Measurements from ENCODE around the gene EEF1G.

The EEF1G gene

DNA sequence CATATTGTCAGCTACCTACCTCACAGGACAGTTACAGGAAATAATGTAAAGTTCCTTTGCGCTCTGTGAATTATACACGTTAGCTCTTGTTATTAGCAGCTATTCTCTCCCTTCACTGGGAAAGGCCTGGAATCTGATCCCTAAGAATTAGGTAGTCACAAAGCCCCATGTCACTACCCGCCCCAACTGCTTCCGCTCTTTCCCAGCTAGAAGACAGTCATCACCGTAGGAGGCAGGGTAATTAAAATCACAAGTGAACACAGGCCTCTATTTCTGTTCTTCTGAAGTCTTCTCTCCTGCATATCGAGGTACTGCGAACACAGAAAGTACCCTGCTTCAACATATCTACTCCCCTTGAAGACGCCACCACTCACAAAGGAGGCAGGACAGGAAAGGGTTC lies 14.5 kb downstream of the EEF1G start:
- DNase-seq (ENCODE audit: low read depth), result no peak
- TF ChIP-seq, protein P1, sequence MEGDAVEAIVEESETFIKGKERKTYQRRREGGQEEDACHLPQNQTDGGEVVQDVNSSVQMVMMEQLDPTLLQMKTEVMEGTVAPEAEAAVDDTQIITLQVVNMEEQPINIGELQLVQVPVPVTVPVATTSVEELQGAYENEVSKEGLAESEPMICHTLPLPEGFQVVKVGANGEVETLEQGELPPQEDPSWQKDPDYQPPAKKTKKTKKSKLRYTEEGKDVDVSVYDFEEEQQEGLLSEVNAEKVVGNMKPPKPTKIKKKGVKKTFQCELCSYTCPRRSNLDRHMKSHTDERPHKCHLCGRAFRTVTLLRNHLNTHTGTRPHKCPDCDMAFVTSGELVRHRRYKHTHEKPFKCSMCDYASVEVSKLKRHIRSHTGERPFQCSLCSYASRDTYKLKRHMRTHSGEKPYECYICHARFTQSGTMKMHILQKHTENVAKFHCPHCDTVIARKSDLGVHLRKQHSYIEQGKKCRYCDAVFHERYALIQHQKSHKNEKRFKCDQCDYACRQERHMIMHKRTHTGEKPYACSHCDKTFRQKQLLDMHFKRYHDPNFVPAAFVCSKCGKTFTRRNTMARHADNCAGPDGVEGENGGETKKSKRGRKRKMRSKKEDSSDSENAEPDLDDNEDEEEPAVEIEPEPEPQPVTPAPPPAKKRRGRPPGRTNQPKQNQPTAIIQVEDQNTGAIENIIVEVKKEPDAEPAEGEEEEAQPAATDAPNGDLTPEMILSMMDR (IDR thresholded peaks at IDR 0.05; ENCODE audit: low read depth, low read length), result no peak
- TF ChIP-seq MYC (IDR thresholded peaks at IDR 0.05; ENCODE audit: low read depth, low read length) (no peak), POLR2A (IDR thresholded peaks at IDR 0.05; ENCODE audit: extremely low read depth, insufficient read length) (no peak)
- TF ChIP-seq, protein P2, sequence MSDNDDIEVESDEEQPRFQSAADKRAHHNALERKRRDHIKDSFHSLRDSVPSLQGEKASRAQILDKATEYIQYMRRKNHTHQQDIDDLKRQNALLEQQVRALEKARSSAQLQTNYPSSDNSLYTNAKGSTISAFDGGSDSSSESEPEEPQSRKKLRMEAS (IDR thresholded peaks at IDR 0.05; ENCODE audit: low read depth, low read length), result no peak
- no peak overlapping the region for H3K4me3 ChIP-seq (ENCODE audit: low read depth, low read length)

GRCh38 chr11:62558669-62559068 lies 15.0 kb downstream of the EEF1G start:
- DNase-seq (ENCODE audit: low read depth), result no peak
- no peak overlapping the region for H3K4me3 ChIP-seq (ENCODE audit: low read depth, low read length)
- TF ChIP-seq MYC (IDR thresholded peaks at IDR 0.05; ENCODE audit: low read depth, low read length), result no peak
- TF ChIP-seq, protein P1 (IDR thresholded peaks at IDR 0.05; ENCODE audit: low read depth, low read length), result no peak
- TF ChIP-seq, protein P2 (IDR thresholded peaks at IDR 0.05; ENCODE audit: low read depth, low read length), result no peak
- peak; percentile 15 for TF ChIP-seq POLR2A (IDR thresholded peaks at IDR 0.05; ENCODE audit: extremely low read depth, insufficient read length)

DNA sequence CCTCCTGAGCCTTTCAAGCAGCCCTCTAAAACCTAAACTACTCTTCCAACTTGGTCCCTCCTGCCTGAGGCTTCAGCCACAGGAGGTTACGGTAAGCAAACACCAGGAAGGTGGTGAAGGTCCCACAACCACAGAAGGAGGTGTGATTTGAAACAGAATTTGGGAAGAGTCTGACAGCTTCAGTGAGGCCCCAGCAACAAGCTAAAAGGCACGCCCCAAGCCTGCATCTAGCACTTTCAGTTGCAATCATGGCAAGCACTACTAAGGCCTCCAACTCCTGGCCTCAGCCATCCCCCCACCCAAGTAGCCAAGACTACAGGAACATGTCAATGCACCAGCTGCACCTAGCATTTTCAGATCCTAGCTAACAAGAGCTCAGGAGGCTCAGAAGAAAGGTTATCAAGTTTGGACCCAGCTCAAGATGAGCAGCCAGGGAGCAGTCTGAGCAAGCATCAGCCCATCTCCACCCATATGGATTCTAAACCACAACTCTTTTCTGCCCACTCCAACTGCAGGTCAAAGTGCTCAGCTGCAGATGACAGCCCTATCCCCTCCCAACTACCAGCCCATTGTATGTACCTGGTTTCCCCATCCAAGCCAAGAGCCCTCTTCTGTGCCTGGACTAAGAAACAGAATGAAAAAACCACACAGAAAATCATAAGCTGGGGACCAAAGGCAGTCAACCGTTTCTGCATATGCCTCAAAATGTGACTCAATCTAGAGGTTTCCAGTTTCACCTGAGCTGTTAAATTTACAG lies 16.6 kb downstream of the EEF1G start:
- peak overlapping the region; percentile 5 for H3K4me3 ChIP-seq (ENCODE audit: low read depth, low read length)
- peak; percentile 86 for DNase-seq (ENCODE audit: low read depth)
- TF ChIP-seq POLR2A (IDR thresholded peaks at IDR 0.05; ENCODE audit: extremely low read depth, insufficient read length), result no peak
- TF ChIP-seq, protein P2 (IDR thresholded peaks at IDR 0.05; ENCODE audit: low read depth, low read length), result no peak
- no peak for TF ChIP-seq MYC (IDR thresholded peaks at IDR 0.05; ENCODE audit: low read depth, low read length)
- TF ChIP-seq, protein P1 (IDR thresholded peaks at IDR 0.05; ENCODE audit: low read depth, low read length), result no peak

DNA sequence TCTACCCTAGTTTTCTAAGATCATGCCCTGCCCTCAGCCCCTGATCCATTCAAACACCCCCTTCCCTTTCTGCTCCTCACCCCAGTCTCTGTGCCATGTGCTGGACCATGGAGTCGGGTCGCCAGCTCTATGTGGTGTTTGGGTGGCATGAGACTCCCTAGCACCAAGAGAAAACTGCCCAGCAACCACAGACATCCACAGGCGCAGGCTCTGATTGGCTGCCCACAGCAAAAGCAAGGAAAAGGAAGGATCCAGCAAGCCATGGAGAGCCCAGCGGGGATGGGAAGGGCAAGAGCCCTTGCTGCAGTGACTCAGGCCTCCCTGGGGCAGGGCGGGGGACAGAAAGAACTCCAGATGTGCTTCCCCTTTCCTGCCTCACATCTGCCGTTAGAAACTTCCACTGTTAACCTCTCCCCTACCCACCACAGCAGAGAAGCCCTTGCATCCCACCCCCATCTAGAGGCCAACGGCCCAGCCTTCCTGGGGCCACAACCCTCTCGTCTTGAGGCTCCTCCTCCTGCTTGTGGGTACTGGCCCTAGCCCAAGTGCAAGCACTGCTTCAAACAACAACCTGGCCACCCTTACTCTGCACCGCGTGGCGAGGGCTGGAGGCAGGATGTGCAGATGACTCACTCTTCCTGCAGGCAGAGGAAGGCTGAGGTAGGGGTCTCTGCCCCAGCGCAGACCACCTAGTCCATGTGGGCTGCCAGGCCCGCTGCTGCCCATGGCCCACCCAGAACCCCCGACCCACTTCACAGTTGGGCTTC lies 17.4 kb downstream of the EEF1G start:
- DNase-seq (ENCODE audit: low read depth), result peak; percentile 100
- TF ChIP-seq MYC (IDR thresholded peaks at IDR 0.05; ENCODE audit: low read depth, low read length) (peak; percentile 99), POLR2A (IDR thresholded peaks at IDR 0.05; ENCODE audit: extremely low read depth, insufficient read length) (peak; percentile 19)
- TF ChIP-seq, protein P1 (IDR thresholded peaks at IDR 0.05; ENCODE audit: low read depth, low read length), result no peak
- TF ChIP-seq, protein P2 (IDR thresholded peaks at IDR 0.05; ENCODE audit: low read depth, low read length), result peak; percentile 97
- H3K4me3 ChIP-seq (ENCODE audit: low read depth, low read length), result peak overlapping the region; percentile 33

DNA sequence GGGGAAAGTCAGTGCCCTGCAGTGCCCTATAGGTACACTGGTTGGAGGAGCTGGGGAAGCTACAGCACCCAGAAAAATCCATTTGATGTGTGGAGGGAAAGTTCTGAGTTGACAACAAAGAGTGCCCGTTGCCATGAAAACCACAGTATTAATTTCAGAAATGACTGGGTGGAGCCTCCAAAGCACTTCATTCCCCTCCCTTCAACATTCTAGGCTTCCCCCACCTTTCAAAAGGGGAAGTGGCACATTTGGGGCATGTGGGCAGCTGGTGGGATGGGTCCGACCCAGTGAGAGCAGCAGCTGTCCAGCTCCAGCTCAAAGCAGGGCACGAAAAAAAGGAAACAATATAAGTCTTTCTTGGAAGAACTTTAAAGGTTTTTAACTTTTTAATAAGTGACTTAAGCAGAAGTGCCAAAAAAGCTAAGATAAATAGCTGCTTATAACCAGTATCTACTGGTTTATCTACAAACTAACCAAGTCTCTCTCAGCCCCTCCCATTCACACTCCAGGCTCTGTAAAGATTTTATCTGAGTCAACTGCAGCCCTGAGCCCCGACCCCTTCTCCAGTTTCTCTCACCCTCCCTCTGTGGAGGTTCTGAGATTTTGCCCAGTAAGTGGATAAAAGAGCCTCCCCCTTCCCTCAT lies 18.1 kb downstream of the EEF1G start:
- H3K4me3 ChIP-seq (ENCODE audit: low read depth, low read length), result peak overlapping the region; percentile 33
- peak; percentile 94 for DNase-seq (ENCODE audit: low read depth)
- TF ChIP-seq POLR2A (IDR thresholded peaks at IDR 0.05; ENCODE audit: extremely low read depth, insufficient read length) (no peak), MYC (IDR thresholded peaks at IDR 0.05; ENCODE audit: low read depth, low read length) (peak; percentile 74; the same call in 1 of the 2 replicates)
- TF ChIP-seq, protein P1 (IDR thresholded peaks at IDR 0.05; ENCODE audit: low read depth, low read length), result no peak
- TF ChIP-seq, protein P2 (IDR thresholded peaks at IDR 0.05; ENCODE audit: low read depth, low read length), result no peak; the same call in 1 of the 2 replicates
